Liver (tissue), 9 donors: ENCODE measurements around the gene PAX7. TPM values are rescaled to one million over a fixed set of nuclear protein-coding genes. Genes with fewer than 3 reads are reported as not detected.

Experiments used
- DNase-seq: peaks from one replicate; pipeline ENCODE4 v3.0.0-alpha.2; 2017; ENCODE audit warnings: low spot score
- H3K27ac ChIP-seq, 2 donors: one replicate each; pipeline ENCODE4 v1.7.0; 2013; ENCODE audit warnings: inconsistent platforms in 2 of 2, low read length in 2 of 2, control low read depth in 1 of 2, low read depth in 1 of 2, mild to moderate bottlenecking in 1 of 2
- H3K27me3 ChIP-seq, 4 donors: one replicate each; pipeline versions ENCODE4 v1.6.1 to v1.7.0; 2013; ENCODE audit warnings: low read length in 3 of 4, inconsistent platforms in 1 of 4, mild to moderate bottlenecking in 1 of 4, moderate library complexity in 1 of 4; ENCODE audit not compliant: control insufficient read depth in 4 of 4, insufficient read depth in 4 of 4
- H3K36me3 ChIP-seq, 4 donors: one replicate each; pipeline versions ENCODE4 v1.6.1 to v1.7.0; 2013; ENCODE audit warnings: low read length in 3 of 4, mild to moderate bottlenecking in 3 of 4, low read depth in 1 of 4, moderate library complexity in 1 of 4; ENCODE audit not compliant: control insufficient read depth in 4 of 4, insufficient read depth in 3 of 4
- H3K4me1 ChIP-seq, 4 donors: one replicate each; pipeline versions ENCODE4 v1.6.1 to v1.7.0; 2013; ENCODE audit warnings: low read length in 3 of 4, mild to moderate bottlenecking in 3 of 4, moderate library complexity in 1 of 4; ENCODE audit not compliant: control insufficient read depth in 4 of 4, insufficient read depth in 4 of 4
- H3K4me3 ChIP-seq, 3 donors: one replicate each; pipeline versions ENCODE4 v1.6.1 to v1.7.0; 2013; ENCODE audit warnings: low read length in 3 of 3, control low read depth in 1 of 3, low read depth in 1 of 3, mild to moderate bottlenecking in 1 of 3
- H3K9ac ChIP-seq, 2 donors: one replicate each; pipeline ENCODE4 v1.7.0; 2013; ENCODE audit warnings: low read length in 2 of 2, mild to moderate bottlenecking in 2 of 2, moderate library complexity in 2 of 2, control low read depth in 1 of 2, low read depth in 1 of 2
- H3K9me3 ChIP-seq, 4 donors: one replicate each; pipeline versions ENCODE4 v1.6.1 to v1.7.0; 2013; ENCODE audit warnings: low read length in 3 of 4; ENCODE audit not compliant: control insufficient read depth in 4 of 4
- EGR1 ChIP-seq, 2 donors: IDR thresholded peaks; 2 replicates each; pipeline ENCODE4 v1.6.1; 2016 to 2018; ENCODE audit warnings: antibody characterized with exemption in 2 of 2, low read depth in 2 of 2
- FOXA1 ChIP-seq: IDR thresholded peaks from 2 replicates; pipeline ENCODE4 v1.6.1; 2016; ENCODE audit warnings: antibody characterized with exemption
- FOXA2 ChIP-seq: IDR thresholded peaks from 2 replicates; pipeline ENCODE4 v1.6.1; 2016; ENCODE audit warnings: antibody characterized with exemption
- GABPA ChIP-seq, 2 donors: IDR thresholded peaks in 1 of 2; conservative IDR thresholded peaks in 1 of 2; 2 replicates each; pipeline ENCODE4 v1.6.1; 2016; ENCODE audit warnings: antibody characterized with exemption in 2 of 2, mild to moderate bottlenecking in 1 of 2, moderate library complexity in 1 of 2
- HNF4A ChIP-seq, 2 donors: conservative IDR thresholded peaks; 2 replicates each; pipeline ENCODE4 v1.6.1; 2016; ENCODE audit warnings: antibody characterized with exemption in 2 of 2, mild to moderate bottlenecking in 2 of 2
- HNF4G ChIP-seq: IDR thresholded peaks from 2 replicates; pipeline ENCODE4 v1.6.1; 2016; ENCODE audit warnings: antibody characterized with exemption
- JUND ChIP-seq, 2 donors: IDR thresholded peaks; 2 replicates each; pipeline ENCODE4 v1.6.1; 2016; ENCODE audit warnings: antibody characterized with exemption in 2 of 2
- NR2F2 ChIP-seq: IDR thresholded peaks from 2 replicates; pipeline ENCODE4 v1.6.1; 2016; ENCODE audit warnings: antibody characterized with exemption
- RAD21 ChIP-seq, 2 donors: IDR thresholded peaks; 2 replicates each; pipeline ENCODE4 v1.6.1; 2016; ENCODE audit warnings: antibody characterized with exemption in 2 of 2, mild to moderate bottlenecking in 2 of 2
- REST ChIP-seq: IDR thresholded peaks from 2 replicates; pipeline ENCODE4 v1.6.1; 2016; ENCODE audit warnings: antibody characterized with exemption, mild to moderate bottlenecking
- RXRA ChIP-seq, 2 donors: IDR thresholded peaks; 2 replicates each; pipeline ENCODE4 v1.6.1; 2017 to 2018; ENCODE audit warnings: antibody characterized with exemption in 2 of 2, mild to moderate bottlenecking in 1 of 2
- SP1 ChIP-seq: IDR thresholded peaks from 2 replicates; pipeline ENCODE4 v1.6.1; 2018; ENCODE audit warnings: antibody characterized with exemption, mild to moderate bottlenecking
- TAF1 ChIP-seq: conservative IDR thresholded peaks from 2 replicates; pipeline ENCODE4 v1.6.1; 2016; ENCODE audit warnings: antibody characterized with exemption, mild to moderate bottlenecking
- YY1 ChIP-seq: IDR thresholded peaks from 2 replicates; pipeline ENCODE4 v1.6.1; 2016; ENCODE audit warnings: antibody characterized with exemption, mild to moderate bottlenecking
- ZBTB33 ChIP-seq: IDR thresholded peaks from 2 replicates; pipeline ENCODE4 v1.6.1; 2016; ENCODE audit warnings: antibody characterized with exemption
- WGBS: extraction: QIAGEN DNeasy Blood & Tissue Kit; methylation state at CpG from one replicate; pipeline ENCODE4 v1.1.7; 2013; 5-methylcytosine and 5-hydroxymethylcytosine counted together
- polyA plus RNA-seq, 2 donors: library from polyadenylated mRNA; stranded (reverse) in 1 of 2; unstranded in 1 of 2; fragments of 200-250 nt in 1 of 2; fragments of >200 nt in 1 of 2; fragmentation: Nextera tagmentation in 1 of 2; extraction: Ambion mirVana in 1 of 2; gene quantifications; one replicate each; pipeline versions ENCODE4 v1.2.1 to v1.2.3, GENCODE V29; 2013 to 2015
- total RNA-seq, 2 donors: library from RNA; depleted of rRNA; stranded (reverse); fragments of >200 nt; gene quantifications; one replicate each; pipeline ENCODE4 v1.2.3, GENCODE V29; 2014
- TF ChIP-seq, protein P1 (sequence below): fragments of 150-350 bp; IDR thresholded peaks from 2 replicates; pipeline ENCODE4 v1.5.1; 2017; ENCODE audit warnings: improper control_type of control experiment, low read depth, low read length; ENCODE audit not compliant: missing input control
- TF ChIP-seq, protein P2 (sequence below): IDR thresholded peaks from 2 replicates; pipeline ENCODE4 v1.6.1; 2016; ENCODE audit warnings: antibody characterized with exemption
- donor health status: healthy.
- donor health status: healthy.
- donor health status: healthy.
- donor health status: healthy.
- donor health status: healthy.

The PAX7 gene
- total and polyA plus RNA-seq, 4 donors = not detected

GRCh38 chr1:18670121-18670867 lies 39.6 kb downstream of the PAX7 start:
- H3K9me3 ChIP-seq = no peaks in the 10 kb centered on the region
- no peak for DNase-seq
- no peak overlapping the region for H3K4me3 ChIP-seq
- 86% methylated on average over 13 of the region's 13 CpGs for WGBS
- no peak overlapping the region for H3K9ac ChIP-seq
- H3K27me3 ChIP-seq = peaks cover 0 to 15% (median 0%) of the 10 kb centered on the region in 4 donors
- H3K27ac ChIP-seq = no peak overlapping the region
- no peaks in the 10 kb centered on the region for H3K36me3 ChIP-seq
- TF ChIP-seq HNF4G (no peak), ZBTB33 (no peak), NR2F2 (no peak), YY1 (no peak), SP1 (no peak), REST (no peak), RXRA (IDR thresholded peaks at IDR 0.05) (no peak), GABPA (IDR thresholded peaks at IDR 0.05 in 1 of 2, conservative IDR thresholded peaks at IDR 0.05 in 1 of 2) (no peak), JUND (IDR thresholded peaks at IDR 0.05) (no peak), FOXA2 (no peak), EGR1 (IDR thresholded peaks at IDR 0.05; ENCODE audit: low read depth in 2 of 2) (no peak)
- TF ChIP-seq, protein P1, sequence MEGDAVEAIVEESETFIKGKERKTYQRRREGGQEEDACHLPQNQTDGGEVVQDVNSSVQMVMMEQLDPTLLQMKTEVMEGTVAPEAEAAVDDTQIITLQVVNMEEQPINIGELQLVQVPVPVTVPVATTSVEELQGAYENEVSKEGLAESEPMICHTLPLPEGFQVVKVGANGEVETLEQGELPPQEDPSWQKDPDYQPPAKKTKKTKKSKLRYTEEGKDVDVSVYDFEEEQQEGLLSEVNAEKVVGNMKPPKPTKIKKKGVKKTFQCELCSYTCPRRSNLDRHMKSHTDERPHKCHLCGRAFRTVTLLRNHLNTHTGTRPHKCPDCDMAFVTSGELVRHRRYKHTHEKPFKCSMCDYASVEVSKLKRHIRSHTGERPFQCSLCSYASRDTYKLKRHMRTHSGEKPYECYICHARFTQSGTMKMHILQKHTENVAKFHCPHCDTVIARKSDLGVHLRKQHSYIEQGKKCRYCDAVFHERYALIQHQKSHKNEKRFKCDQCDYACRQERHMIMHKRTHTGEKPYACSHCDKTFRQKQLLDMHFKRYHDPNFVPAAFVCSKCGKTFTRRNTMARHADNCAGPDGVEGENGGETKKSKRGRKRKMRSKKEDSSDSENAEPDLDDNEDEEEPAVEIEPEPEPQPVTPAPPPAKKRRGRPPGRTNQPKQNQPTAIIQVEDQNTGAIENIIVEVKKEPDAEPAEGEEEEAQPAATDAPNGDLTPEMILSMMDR = no peak
- TF ChIP-seq, protein P2, sequence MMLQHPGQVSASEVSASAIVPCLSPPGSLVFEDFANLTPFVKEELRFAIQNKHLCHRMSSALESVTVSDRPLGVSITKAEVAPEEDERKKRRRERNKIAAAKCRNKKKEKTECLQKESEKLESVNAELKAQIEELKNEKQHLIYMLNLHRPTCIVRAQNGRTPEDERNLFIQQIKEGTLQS = no peak
- H3K4me1 ChIP-seq = no peaks in the 10 kb centered on the region

- no peak overlapping the region for H3K9ac ChIP-seq
- 86% methylated on average over 5 of the region's 5 CpGs for WGBS
- no peak overlapping the region for H3K4me3 ChIP-seq
- H3K27me3 ChIP-seq = peaks cover 0 to 15% (median 0%) of the 10 kb centered on the region in 4 donors
- no peaks in the 10 kb centered on the region for H3K4me1 ChIP-seq
- H3K9me3 ChIP-seq = no peaks in the 10 kb centered on the region
- H3K36me3 ChIP-seq = no peaks in the 10 kb centered on the region
- DNase-seq = no peak
- no peak overlapping the region for H3K27ac ChIP-seq
- no peak for TF ChIP-seq FOXA2
- TF ChIP-seq, protein P1 = no peak
- no peak for TF ChIP-seq FOXA1
- no peak for TF ChIP-seq HNF4A (conservative IDR thresholded peaks at IDR 0.05)
- TF ChIP-seq EGR1 (IDR thresholded peaks at IDR 0.05; ENCODE audit: low read depth in 2 of 2) = no peak
- no peak for TF ChIP-seq RAD21 (IDR thresholded peaks at IDR 0.05)
- TF ChIP-seq TAF1 = no peak
- no peak for TF ChIP-seq ZBTB33
- TF ChIP-seq JUND (IDR thresholded peaks at IDR 0.05) = no peak
- no peak for TF ChIP-seq HNF4G
- TF ChIP-seq, protein P2 = no peak
- TF ChIP-seq NR2F2 = no peak
- no peak for TF ChIP-seq YY1
- TF ChIP-seq GABPA (IDR thresholded peaks at IDR 0.05 in 1 of 2, conservative IDR thresholded peaks at IDR 0.05 in 1 of 2) = no peak
- TF ChIP-seq SP1 = no peak
- no peak for TF ChIP-seq RXRA (IDR thresholded peaks at IDR 0.05)
Measured at GRCh38 chr1:18670868-18671225, 40.2 kb downstream of the PAX7 start.
